SK-N-SH (cell line): ENCODE data around the gene SLC16A13. TPM values are rescaled to one million over a fixed set of nuclear protein-coding genes. Genes with fewer than 3 reads are reported as not detected.
"Not testable (repeated sequence)": the region's sequence is repeated elsewhere in the genome, so short reads cannot be mapped to it uniquely, and the experiment has no call there.

Experiments used
- CTCF ChIA-PET: fragments of 300-600, 350-600 bp; formaldehyde crosslinking; extraction: SDS; loops from one replicate; lab custom pipeline; 2021; lab: Yijun Ruan, JAX
- POLR2A ChIA-PET: fragments of 350-600 bp; sonication (Branson Sonifier 250); formaldehyde crosslinking; extraction: SDS; loops from one replicate; lab custom pipeline; 2020; ENCODE audit warnings: antibody characterized with exemption, inconsistent platforms; lab: Yijun Ruan, JAX
- DNase-seq: peaks from one replicate; pipeline ENCODE4 v3.0.0; 2012
- H2AFZ ChIP-seq: fragments of 200-600 bp; sonication (generic); 2 replicates; pipeline ENCODE4 v1.8.1; 2016; ENCODE audit warnings: antibody characterized with exemption, mild to moderate bottlenecking, low read depth
- H3F3A ChIP-seq: fragments of 200-600 bp; sonication (generic); replicated peaks from 2 replicates; pipeline ENCODE3; 2016; ENCODE audit warnings: antibody characterized with exemption, mild to moderate bottlenecking; ENCODE audit not compliant: insufficient read depth
- H3K27ac ChIP-seq, 2 experiments: fragments of 200-500 bp in 1 of 2; fragments of 200-600 bp in 1 of 2; sonication (Bioruptor generic) in 1 of 2; sonication (generic), shearing (Covaris generic) in 1 of 2; 2 replicates each; pipeline versions ENCODE4 v1.5.1 to v1.6.1; 2014 to 2016; ENCODE audit warnings: low read depth in 2 of 2, inconsistent platforms in 1 of 2, low read length in 1 of 2, mild to moderate bottlenecking in 1 of 2, mixed read lengths in 1 of 2
- H3K27me3 ChIP-seq: fragments of 200-600 bp; sonication (generic), shearing (Covaris generic); 2 replicates; pipeline ENCODE4 v1.6.1; 2016; ENCODE audit warnings: mixed run types; ENCODE audit not compliant: insufficient read depth
- H3K36me3 ChIP-seq, 2 experiments: fragments of 200-500 bp in 1 of 2; fragments of 200-600 bp in 1 of 2; sonication (Bioruptor generic) in 1 of 2; sonication (generic) in 1 of 2; replicated peaks in 1 of 2; 2 replicates each; pipeline versions ENCODE3 to v1.5.1; 2014 to 2016; ENCODE audit warnings: low read length in 1 of 2, mild to moderate bottlenecking in 1 of 2; ENCODE audit not compliant: insufficient read depth in 2 of 2, control insufficient read depth in 1 of 2
- H3K4me1 ChIP-seq, 2 experiments: fragments of 200-500 bp in 1 of 2; fragments of 200-600 bp in 1 of 2; sonication (Bioruptor generic) in 1 of 2; sonication (generic), shearing (Covaris generic) in 1 of 2; 2 replicates each; pipeline versions ENCODE4 v1.5.1 to v1.6.1; 2014 to 2016; ENCODE audit warnings: low read depth in 1 of 2, low read length in 1 of 2, mixed run types in 1 of 2; ENCODE audit not compliant: insufficient read depth in 2 of 2, control insufficient read depth in 1 of 2
- H3K4me2 ChIP-seq: fragments of 200-600 bp; sonication (generic), shearing (Covaris generic); 2 replicates; pipeline ENCODE4 v1.6.1; 2017; ENCODE audit warnings: mixed run types
- H3K4me3 ChIP-seq, 2 experiments: fragments of 200-500 bp in 1 of 2; fragments of 200-600 bp in 1 of 2; sonication (Bioruptor generic) in 1 of 2; sonication (generic), shearing (Covaris generic) in 1 of 2; 2 replicates each; pipeline versions ENCODE4 v1.5.1 to v1.8.1; 2014 to 2016; ENCODE audit warnings: low read depth in 2 of 2, inconsistent platforms in 1 of 2, low read length in 1 of 2, mild to moderate bottlenecking in 1 of 2, mixed read lengths in 1 of 2, moderate library complexity in 1 of 2
- H3K79me2 ChIP-seq: fragments of 200-600 bp; sonication (generic); 2 replicates; pipeline ENCODE4 v1.8.1; 2017; ENCODE audit warnings: mild to moderate bottlenecking; ENCODE audit not compliant: insufficient read depth
- H3K9ac ChIP-seq: fragments of 200-600 bp; sonication (generic); 2 replicates; pipeline ENCODE4 v1.6.1; 2017; ENCODE audit warnings: mixed run types
- H3K9me2 ChIP-seq: fragments of 200-600 bp; sonication (generic); 2 replicates; pipeline ENCODE4 v1.6.1; 2017; ENCODE audit warnings: mixed run types
- H3K9me3 ChIP-seq: fragments of 200-600 bp; sonication (generic); 2 replicates; pipeline ENCODE4 v1.6.1; 2017; ENCODE audit warnings: mixed run types, mild to moderate bottlenecking, moderate library complexity
- H4K20me1 ChIP-seq: fragments of 200-600 bp; sonication (generic); 2 replicates; pipeline ENCODE4 v1.6.1; 2017; ENCODE audit warnings: mild to moderate bottlenecking, mixed run types; ENCODE audit not compliant: insufficient read depth
- CTCF ChIP-seq: fragments of 200-600 bp; sonication (generic); IDR thresholded peaks from 2 replicates; pipeline ENCODE4 v1.6.1; 2017; ENCODE audit warnings: antibody characterized with exemption, mild to moderate bottlenecking, moderate library complexity
- EP300 ChIP-seq, 2 experiments: IDR thresholded peaks; 2 replicates each; pipeline versions ENCODE4 v1.4.0 to v1.6.1; 2012; ENCODE audit warnings: borderline replicate concordance in 1 of 2, low read depth in 1 of 2, low read length in 1 of 2
- FOSL2 ChIP-seq: IDR thresholded peaks from 2 replicates; pipeline ENCODE4 v1.4.0; 2012; ENCODE audit warnings: low read depth, mild to moderate bottlenecking, moderate library complexity, borderline replicate concordance
- FOXJ3 ChIP-seq: sonication (generic); formaldehyde crosslinking; IDR thresholded peaks from 2 replicates; pipeline ENCODE4 v1.5.1; 2020; ENCODE audit warnings: mild to moderate bottlenecking, missing genetic modification reagents
- FOXM1 ChIP-seq: IDR thresholded peaks from 2 replicates; pipeline ENCODE4 v1.4.0; 2012; ENCODE audit warnings: low read depth, mild to moderate bottlenecking
- JUND ChIP-seq: IDR thresholded peaks from 2 replicates; pipeline ENCODE4 v1.4.0; 2012
- MAX ChIP-seq: IDR thresholded peaks from 2 replicates; pipeline ENCODE4 v1.4.0; 2012; ENCODE audit warnings: low read depth
- MXI1 ChIP-seq: IDR thresholded peaks from 2 replicates; pipeline ENCODE4 v1.6.1; 2012; ENCODE audit warnings: mild to moderate bottlenecking, low read depth, low read length, improper control_type of control experiment
- RAD21 ChIP-seq: IDR thresholded peaks from 2 replicates; pipeline ENCODE4 v1.6.1; 2012; ENCODE audit warnings: mild to moderate bottlenecking, low read length
- RCOR1 ChIP-seq: fragments of 150-350 bp; IDR thresholded peaks from 2 replicates; pipeline ENCODE4 v1.6.1; 2017; ENCODE audit warnings: antibody characterized with exemption, low read length
- RFX5 ChIP-seq: IDR thresholded peaks from 2 replicates; pipeline ENCODE4 v1.6.1; 2012; ENCODE audit warnings: mild to moderate bottlenecking, improper control_type of control experiment, low read length
- RXRA ChIP-seq: IDR thresholded peaks from 2 replicates; pipeline ENCODE4 v1.4.0; 2012; ENCODE audit warnings: low read depth, mild to moderate bottlenecking, borderline replicate concordance
- SIN3A ChIP-seq: IDR thresholded peaks from 2 replicates; pipeline ENCODE4 v1.6.1; 2012; ENCODE audit warnings: low read depth, mild to moderate bottlenecking, low read length, moderate library complexity, borderline replicate concordance
- SMC3 ChIP-seq: IDR thresholded peaks from 2 replicates; pipeline ENCODE4 v1.6.1; 2012; ENCODE audit warnings: low read depth, low read length, improper control_type of control experiment
- TAF1 ChIP-seq: IDR thresholded peaks from 2 replicates; pipeline ENCODE4 v1.6.1; 2012; ENCODE audit warnings: low read depth, mild to moderate bottlenecking, low read length, moderate library complexity, borderline replicate concordance
- TCF12 ChIP-seq: IDR thresholded peaks from 2 replicates; pipeline ENCODE4 v1.4.0; 2012
- TEAD4 ChIP-seq: IDR thresholded peaks from 2 replicates; pipeline ENCODE4 v1.4.0; 2012; ENCODE audit warnings: mild to moderate bottlenecking, borderline replicate concordance; ENCODE audit not compliant: insufficient read depth
- USF1 ChIP-seq: IDR thresholded peaks from 2 replicates; pipeline ENCODE4 v1.4.0; 2012; ENCODE audit warnings: low read depth, borderline replicate concordance
- YY1 ChIP-seq: IDR thresholded peaks from 2 replicates; pipeline ENCODE4 v1.4.0; 2012; ENCODE audit warnings: low read depth, mild to moderate bottlenecking
- WGBS: methylation state at CpG from one replicate; pipeline ENCODE4 v1.1.6; 2017; ENCODE audit warnings: low lambda C conversion rate; 5-methylcytosine and 5-hydroxymethylcytosine counted together
- polyA plus RNA-seq, 3 experiments: library from polyadenylated mRNA; depleted of rRNA; stranded (reverse); fragments of >200 nt; gene quantifications; 2 replicates each; pipeline ENCODE4 v1.2.3, GENCODE V29; 2012
- TF ChIP-seq, protein P1 (sequence below): fragments of 150-350 bp; IDR thresholded peaks from 2 replicates; pipeline ENCODE4 v1.6.1; 2017; ENCODE audit warnings: antibody characterized with exemption, low read length, low read depth, borderline replicate concordance

Gene SLC16A13
- polyA plus RNA-seq, 1 of the 3 experiments (the other 2 are of a cell fraction): 3.9 TPM

GRCh38 chr17:7048968-7049367, 13.2 kb downstream of the SLC16A13 start:
- no peak overlapping the region for H3K27ac ChIP-seq
- POLR2A ChIA-PET: no interaction called here
- H3K36me3 ChIP-seq: no peaks in the 10 kb centered on the region
- H3F3A ChIP-seq: peaks cover 4% of the 10 kb centered on the region
- H4K20me1 ChIP-seq: no peaks in the 10 kb centered on the region
- peaks cover 31% of the 10 kb centered on the region for H3K27me3 ChIP-seq
- TF ChIP-seq MXI1: no peak
- TF ChIP-seq CTCF: no peak
- no peak for TF ChIP-seq MAX
- no peak for TF ChIP-seq EP300 (IDR thresholded peaks at IDR 0.05; ENCODE audit: borderline replicate concordance in 1 of 2, low read depth in 1 of 2, low read length in 1 of 2)
- TF ChIP-seq SMC3: no peak
- no peak for TF ChIP-seq TAF1
- no peak for TF ChIP-seq YY1
- TF ChIP-seq, protein P1, sequence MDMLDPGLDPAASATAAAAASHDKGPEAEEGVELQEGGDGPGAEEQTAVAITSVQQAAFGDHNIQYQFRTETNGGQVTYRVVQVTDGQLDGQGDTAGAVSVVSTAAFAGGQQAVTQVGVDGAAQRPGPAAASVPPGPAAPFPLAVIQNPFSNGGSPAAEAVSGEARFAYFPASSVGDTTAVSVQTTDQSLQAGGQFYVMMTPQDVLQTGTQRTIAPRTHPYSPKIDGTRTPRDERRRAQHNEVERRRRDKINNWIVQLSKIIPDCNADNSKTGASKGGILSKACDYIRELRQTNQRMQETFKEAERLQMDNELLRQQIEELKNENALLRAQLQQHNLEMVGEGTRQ: no peak
- no peak for TF ChIP-seq TCF12
- TF ChIP-seq SIN3A: no peak
- TF ChIP-seq RAD21: no peak
- TF ChIP-seq RXRA: no peak
- no peak for TF ChIP-seq RCOR1
- TF ChIP-seq FOXM1: no peak
- no peak for TF ChIP-seq RFX5
- TF ChIP-seq TEAD4: no peak
- TF ChIP-seq JUND: no peak
- no peak for TF ChIP-seq USF1
- no peak for TF ChIP-seq FOXJ3 (CRISPR knock-in tag)
- TF ChIP-seq FOSL2: no peak
- CTCF ChIA-PET: interaction anchor here (1.2 to 20.1 kb wide), 3 partner anchors 91 to 248 kb away, joined by 6 to 502 read pairs (median 217); partner anchors contain the start of gene ASGR1
- H3K9ac ChIP-seq: no peak overlapping the region
- no peaks in the 10 kb centered on the region for H3K79me2 ChIP-seq
- DNase-seq: no peak
- peaks cover 0 to 6% of the 10 kb centered on the region in 2 experiments; a peak in 1 of 4 replicates for H3K4me1 ChIP-seq
- no peak overlapping the region for H3K4me3 ChIP-seq
- H3K9me3 ChIP-seq: no peaks in the 10 kb centered on the region
- WGBS: 50% methylated on average over 6 of the region's 6 CpGs
- no peak overlapping the region for H3K4me2 ChIP-seq
- H3K9me2 ChIP-seq: no peaks in the 10 kb centered on the region
- no peak overlapping the region for H2AFZ ChIP-seq

DNA sequence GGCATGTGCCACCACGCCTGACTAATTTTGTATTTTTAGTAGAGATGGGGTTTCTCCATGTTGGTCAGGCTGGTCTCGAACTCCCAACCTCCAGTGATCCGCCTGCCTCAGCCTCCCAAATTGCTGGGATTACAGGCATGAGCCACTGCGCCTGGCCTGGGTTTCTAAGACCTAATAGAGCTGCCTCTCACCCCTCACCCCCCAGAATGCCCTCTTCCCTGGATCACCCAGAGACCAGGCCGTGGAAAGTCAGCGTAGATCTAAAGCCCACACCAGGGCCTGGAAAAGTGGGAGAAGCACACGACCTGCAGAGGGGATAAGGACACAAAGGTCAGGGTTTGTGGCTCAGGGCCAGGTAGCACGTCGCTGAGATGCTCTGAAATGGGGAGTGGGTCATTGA, 14.8 kb downstream of the SLC16A13 start:
- not testable (repeated sequence) for H3K36me3 ChIP-seq, H3K9me2 ChIP-seq, H3F3A ChIP-seq, H3K27ac ChIP-seq, H3K4me1 ChIP-seq, H3K9me3 ChIP-seq, H4K20me1 ChIP-seq, H3K79me2 ChIP-seq, H3K9ac ChIP-seq, H2AFZ ChIP-seq, H3K4me2 ChIP-seq, H3K4me3 ChIP-seq, DNase-seq
- 49% methylated on average over 7 of the region's 9 CpGs for WGBS
- peaks cover 25% of the 10 kb centered on the region for H3K27me3 ChIP-seq
- ChIA-PET CTCF (interaction anchor here (0.7 to 20.1 kb wide), 8 partner anchors 8 to 246 kb away, joined by 3 to 502 read pairs (median 5); partner anchors contain the start of gene ASGR1), POLR2A (interaction anchor here (0.8 kb wide), 1 partner anchor 86 kb away, joined by 3 read pairs; no protein-coding TSS in a partner anchor)
